HepG2 (cell line): Measurements from ENCODE around the gene ABCA3. TPM values are rescaled to one million over a fixed set of nuclear protein-coding genes. Genes with fewer than 3 reads are reported as not detected.
A peak's percentile ranks its signal among the peaks of the same experiment; 100 is the strongest.
"Not testable (repeated sequence)": the region's sequence is repeated elsewhere in the genome, so short reads cannot be mapped to it uniquely, and the experiment has no call there.

Source experiments
- ATAC-seq: fragments of 200-7000 bp; cut with Tn5 transposase; 3 replicates; pipeline ENCODE4 v1.9.1; 2020; ENCODE audit warnings: mild to moderate bottlenecking, moderate library complexity
- BruUV-seq: library from RNA; stranded (reverse); fragments of 400-500 nt; replicated peaks from 2 replicates; lab custom pipeline; 2021; lab: Mats Ljungman, UMichigan
- CTCF ChIA-PET: fragments of 300-600 bp; formaldehyde crosslinking; extraction: SDS; loops from one replicate; lab custom pipeline; 2021; ENCODE audit warnings: low total read pairs, inconsistent platforms, low intra/inter-chr PET ratio; lab: Yijun Ruan, JAX
- POLR2A ChIA-PET: fragments of 350-600 bp; sonication (Branson Sonifier 250); formaldehyde crosslinking; loops from one replicate; lab custom pipeline; 2020; ENCODE audit warnings: antibody characterized with exemption, inconsistent platforms; lab: Yijun Ruan, JAX
- DNase-seq: peaks from one replicate; pipeline ENCODE4 v3.0.0-alpha.2; 2015; ENCODE audit warnings: low spot score
- FAIRE-seq: peaks from 3 replicates; lab custom pipeline; 2011; peaks lifted over from hg19 to GRCh38; lab: Jason Lieb, UNC
- H2AFZ ChIP-seq: one replicate; pipeline ENCODE4 v1.6.1; 2011; ENCODE audit warnings: low read length, inconsistent platforms
- H3K27ac ChIP-seq: fragments of 300-600 bp; 3 replicates; pipeline ENCODE4 v1.8.0; 2011; ENCODE audit warnings: mixed run types, mild to moderate bottlenecking, mixed read lengths, low read length, inconsistent platforms; ENCODE audit not compliant: insufficient read depth; ENCODE audit errors: extremely low read length
- H3K27me3 ChIP-seq, 2 experiments: fragments of 200-600 bp in 1 of 2; 2 replicates in 1 of 2; 3 replicates in 1 of 2; pipeline versions ENCODE4 v1.6.0 to v1.8.0; 2011; ENCODE audit warnings: low read length in 2 of 2, mild to moderate bottlenecking in 2 of 2, moderate library complexity in 2 of 2, inconsistent platforms in 1 of 2; ENCODE audit not compliant: insufficient read depth in 2 of 2, control insufficient read depth in 1 of 2
- H3K36me3 ChIP-seq, 2 experiments: fragments of 200-600 bp in 1 of 2; replicated peaks in 1 of 2; 2 replicates in 1 of 2; 3 replicates in 1 of 2; pipeline versions ENCODE4 v1.5.1 to v1.8.0; 2011; ENCODE audit warnings: low read length in 2 of 2, inconsistent platforms in 1 of 2; ENCODE audit not compliant: insufficient read depth in 2 of 2, control insufficient read depth in 1 of 2
- H3K4me1 ChIP-seq: 2 replicates; pipeline ENCODE4 v1.5.1; 2012; ENCODE audit warnings: low read length, inconsistent platforms; ENCODE audit not compliant: insufficient read depth
- H3K4me2 ChIP-seq: 2 replicates; pipeline ENCODE4 v1.6.0; 2011; ENCODE audit warnings: low read depth, low read length, inconsistent platforms
- H3K4me3 ChIP-seq, 3 experiments: fragments of 200-600 bp in 1 of 3; sonication (generic), shearing (Covaris generic) in 1 of 3; replicated peaks in 1 of 3; 2 replicates each; pipeline ENCODE4 v1.5.1; 2011 to 2016; ENCODE audit warnings: low read length in 3 of 3, inconsistent platforms in 2 of 3, low read depth in 2 of 3, mild to moderate bottlenecking in 2 of 3, control low read depth in 1 of 3, mixed read lengths in 1 of 3; ENCODE audit not compliant: insufficient read depth in 1 of 3
- H3K79me2 ChIP-seq: one replicate; pipeline ENCODE4 v1.6.1; 2011; ENCODE audit warnings: low read length, inconsistent platforms; ENCODE audit not compliant: insufficient read depth
- H3K9ac ChIP-seq: 2 replicates; pipeline ENCODE4 v1.6.0; 2011; ENCODE audit warnings: mild to moderate bottlenecking, low read depth, low read length, inconsistent platforms; ENCODE audit not compliant: insufficient read depth
- H3K9me3 ChIP-seq: 2 replicates; pipeline ENCODE4 v1.5.1; 2012; ENCODE audit warnings: mild to moderate bottlenecking, low read length
- H4K20me1 ChIP-seq: 2 replicates; pipeline ENCODE4 v1.6.0; 2011; ENCODE audit warnings: inconsistent platforms, mild to moderate bottlenecking, low read length, moderate library complexity; ENCODE audit not compliant: insufficient read depth
- ZNF468 ChIP-seq: sonication (generic); formaldehyde crosslinking; IDR thresholded peaks from 2 replicates; pipeline ENCODE4 v1.8.0; 2022; ENCODE audit warnings: mild to moderate bottlenecking, moderate library complexity, missing genetic modification reagents
- ZNF850 ChIP-seq: sonication (generic); formaldehyde crosslinking; conservative IDR thresholded peaks from 2 replicates; pipeline ENCODE4 v1.9.0; 2021; ENCODE audit warnings: mild to moderate bottlenecking, missing genetic modification reagents
- WGBS: methylation state at CpG from one replicate; pipeline ENCODE4 v1.1.6; 2017; ENCODE audit warnings: low lambda C conversion rate; 5-methylcytosine and 5-hydroxymethylcytosine counted together
- in situ Hi-C: cut with HindIII; loops from 2 replicates; pipeline ENCODE4 v1.10.0; 2017; ENCODE audit warnings: low pct_unique_long_range_greater_than_20kb; ENCODE audit not compliant: extremely low pct_ligation_motif_present
- intact Hi-C: fragments of 100-400 bp; cut with micrococcal nuclease; formaldehyde crosslinking; loops from one replicate; pipeline ENCODE4 v1.10.0; 2022; ENCODE audit not compliant: unreplicated experiment
- polyA plus RNA-seq, 8 experiments: library from polyadenylated mRNA; depleted of rRNA in 3 of 8; stranded (reverse) in 7 of 8; unstranded in 1 of 8; fragments of >200 nt; fragmentation: Illumina TruSeq in 4 of 8; extraction: Trizol in 4 of 8; gene quantifications; 2 replicates each; pipeline versions ENCODE4 v1.2.1 to v1.2.3, GENCODE V29; 2011 to 2016; ENCODE audit warnings: low read depth in 4 of 8, missing spikeins in 1 of 8, mixed read lengths in 1 of 8; ENCODE audit not compliant: insufficient read depth in 1 of 8
- total RNA-seq, 5 experiments: library from RNA; depleted of rRNA; stranded (reverse); fragments of >200 nt; fragmentation: Illumina TruSeq; extraction: Trizol; gene quantifications; 2 replicates each; pipeline ENCODE4 v1.2.3, GENCODE V29; 2016; ENCODE audit warnings: low read depth in 1 of 5
- TF ChIP-seq, protein P1 (sequence below): sonication (generic); formaldehyde crosslinking; IDR thresholded peaks from 2 replicates; pipeline ENCODE4 v1.5.0; 2020; ENCODE audit warnings: mild to moderate bottlenecking, missing genetic modification reagents, moderate library complexity

ABCA3 gene
- total and polyA plus RNA-seq, 2 of the 13 experiments (the other 11 are each of a cell fraction or from before 2014, with no cell fraction given): 0.60 to 1.5 TPM

GRCh38 chr16:2267505-2267912 lies 73.0 kb downstream of the ABCA3 start (continued):
- TF ChIP-seq ZNF850 (CRISPR knock-in tag): 0 out of 2 replicates have a peak, but pooled peaks have one; percentile 10
- 0 out of 2 replicates have a peak, but pooled peaks have one; percentile 25 for TF ChIP-seq ZNF468

DNA sequence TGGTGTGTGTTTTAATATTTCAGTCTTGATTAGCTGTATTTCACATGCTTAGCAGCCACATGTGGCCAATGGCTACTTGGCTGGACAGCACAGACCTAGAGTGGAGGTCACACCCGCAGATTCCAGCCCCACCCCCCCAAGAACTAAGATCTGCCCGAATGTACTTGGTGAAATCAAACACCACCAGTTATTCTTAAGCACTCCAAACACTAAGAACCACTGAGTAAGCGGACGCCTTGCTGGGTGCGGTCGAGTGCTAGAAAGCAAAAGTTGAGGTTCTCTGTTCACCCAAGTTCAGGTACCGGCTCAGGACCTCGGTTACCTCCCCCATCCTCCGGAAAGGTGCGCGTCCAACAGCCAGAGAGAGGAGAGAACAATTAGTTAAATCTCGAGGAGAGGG lies 73.6 kb downstream of the ABCA3 start:
- in situ Hi-C loops, CTCF ChIA-PET, H3K9me3 ChIP-seq, H2AFZ ChIP-seq, BruUV-seq, intact Hi-C loops, DNase-seq, ATAC-seq, H3K27me3 ChIP-seq: not testable (repeated sequence)
- FAIRE-seq: peak; percentile 39
- Histone ChIP-seq H3K4me2 (peak overlapping the region; percentile 97), H3K4me1 (peaks cover 35% of the 10 kb centered on the region), H3K36me3 (peaks cover 7 to 29% of the 10 kb centered on the region in 2 experiments), H3K4me3 (peak overlapping the region; percentile 74 to 95 (median 93)), H3K9ac (peak overlapping the region; percentile 92), H3K27ac (peak overlapping the region; percentile 98), H3K79me2 (peaks cover 62% of the 10 kb centered on the region), H4K20me1 (peaks cover 42% of the 10 kb centered on the region)
- WGBS: 10% methylated on average over 6 of the region's 12 CpGs
- POLR2A ChIA-PET: interaction anchor here (1.2 kb wide), 1 partner anchor 15 kb away, joined by 3 read pairs; the partner anchor contains the start of gene ECI1

DNA sequence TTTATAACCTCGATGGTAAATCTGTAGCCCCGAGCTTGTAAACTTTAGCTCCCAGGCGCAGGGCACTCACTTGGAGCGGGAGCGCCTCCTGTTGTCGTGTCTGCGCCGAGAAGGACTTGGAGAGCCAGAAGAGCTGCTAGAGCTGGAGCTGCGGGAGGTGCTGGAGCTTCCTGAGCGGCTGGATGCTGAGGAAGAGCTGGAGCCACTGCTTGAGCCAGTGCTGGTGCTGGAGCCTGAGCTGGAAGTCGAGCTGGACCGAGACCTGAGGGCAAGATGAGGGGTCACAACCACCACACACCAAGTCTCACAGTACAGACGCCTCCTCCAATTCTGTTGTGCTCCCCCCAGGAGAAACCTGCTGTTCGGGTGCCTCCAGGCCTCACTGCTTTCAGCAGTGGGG lies 77.5 kb downstream of the ABCA3 start:
- DNase-seq, intact Hi-C loops, FAIRE-seq, H3K27ac ChIP-seq, in situ Hi-C loops, CTCF ChIA-PET, H3K9me3 ChIP-seq, H3K9ac ChIP-seq, H3K4me3 ChIP-seq, H3K4me2 ChIP-seq, ATAC-seq, BruUV-seq, H2AFZ ChIP-seq, H3K27me3 ChIP-seq: not testable (repeated sequence)
- 95% methylated on average over 14 of the region's 14 CpGs for WGBS
- Histone ChIP-seq H3K79me2 (peaks cover 62% of the 10 kb centered on the region), H3K4me1 (peaks cover 24% of the 10 kb centered on the region), H4K20me1 (peaks cover 37% of the 10 kb centered on the region), H3K36me3 (peaks cover 7 to 62% of the 10 kb centered on the region in 2 experiments)
- TF ChIP-seq, protein P1, sequence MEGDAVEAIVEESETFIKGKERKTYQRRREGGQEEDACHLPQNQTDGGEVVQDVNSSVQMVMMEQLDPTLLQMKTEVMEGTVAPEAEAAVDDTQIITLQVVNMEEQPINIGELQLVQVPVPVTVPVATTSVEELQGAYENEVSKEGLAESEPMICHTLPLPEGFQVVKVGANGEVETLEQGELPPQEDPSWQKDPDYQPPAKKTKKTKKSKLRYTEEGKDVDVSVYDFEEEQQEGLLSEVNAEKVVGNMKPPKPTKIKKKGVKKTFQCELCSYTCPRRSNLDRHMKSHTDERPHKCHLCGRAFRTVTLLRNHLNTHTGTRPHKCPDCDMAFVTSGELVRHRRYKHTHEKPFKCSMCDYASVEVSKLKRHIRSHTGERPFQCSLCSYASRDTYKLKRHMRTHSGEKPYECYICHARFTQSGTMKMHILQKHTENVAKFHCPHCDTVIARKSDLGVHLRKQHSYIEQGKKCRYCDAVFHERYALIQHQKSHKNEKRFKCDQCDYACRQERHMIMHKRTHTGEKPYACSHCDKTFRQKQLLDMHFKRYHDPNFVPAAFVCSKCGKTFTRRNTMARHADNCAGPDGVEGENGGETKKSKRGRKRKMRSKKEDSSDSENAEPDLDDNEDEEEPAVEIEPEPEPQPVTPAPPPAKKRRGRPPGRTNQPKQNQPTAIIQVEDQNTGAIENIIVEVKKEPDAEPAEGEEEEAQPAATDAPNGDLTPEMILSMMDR (CRISPR knock-in tag): 0 out of 2 replicates have a peak, but pooled peaks have one; percentile 5
- POLR2A ChIA-PET: interaction anchor here (0.5 to 3.9 kb wide), 3 partner anchors 12 to 228 kb away, joined by 3 to 20 read pairs (median 3); partner anchors contain the start of genes ECI1 and TRAF7
